OCI-M2 (cell line): ENCODE data around the gene ABCB1.

Experiments used
- DNase-seq: peaks from one replicate; lab custom pipeline; 2025; ENCODE audit not compliant: unreplicated experiment; lab: John Stamatoyannopoulos, UW

The ABCB1 gene

GRCh38 chr7:87600130-87601124, at the start of gene ABCB1:
TSS of gene ABCB1 (minus strand) at chr7:87600884. CDS start at chr7:87600184, 700 bp downstream.
- DNase-seq = no peak

GRCh38 chr7:87648316-87648715, 47.6 kb upstream of the ABCB1 start:
- no peak for DNase-seq

GRCh38 chr7:87645446-87645845, 44.8 kb upstream of the ABCB1 start:
- DNase-seq = no peak

GRCh38 chr7:87635921-87636320, 35.2 kb upstream of the ABCB1 start:
- DNase-seq = no peak

- DNase-seq = no peak
Observed at GRCh38 chr7:87628780-87629569, 28.3 kb upstream of the ABCB1 start.

- DNase-seq = no peak
Observed at GRCh38 chr7:87627634-87627994, 26.9 kb upstream of the ABCB1 start.

- DNase-seq = no peak
Observed at GRCh38 chr7:87625101-87625500, 24.4 kb upstream of the ABCB1 start.

- no peak for DNase-seq
Observed at GRCh38 chr7:87624628-87625027, 23.9 kb upstream of the ABCB1 start.

GRCh38 chr7:87615197-87615596, 14.5 kb upstream of the ABCB1 start:
- no peak for DNase-seq

- DNase-seq = no peak
Observed at GRCh38 chr7:87609916-87610315, 9.2 kb upstream of the ABCB1 start.

GRCh38 chr7:87608431-87608830, 7.7 kb upstream of the ABCB1 start:
- no peak for DNase-seq

- no peak for DNase-seq
Observed at GRCh38 chr7:87604264-87604663, 3.6 kb upstream of the ABCB1 start.

- no peak for DNase-seq
Observed at GRCh38 chr7:87599336-87599735, 1.3 kb downstream of the ABCB1 start.

GRCh38 chr7:87598234-87599009, 2.3 kb downstream of the ABCB1 start:
- DNase-seq = no peak

- DNase-seq = no peak
Observed at GRCh38 chr7:87596696-87597095, 4.0 kb downstream of the ABCB1 start.

- no peak for DNase-seq
Observed at GRCh38 chr7:87596136-87596535, 4.5 kb downstream of the ABCB1 start.

GRCh38 chr7:87592300-87592699, 8.4 kb downstream of the ABCB1 start:
- DNase-seq = no peak

- DNase-seq = no peak
Observed at GRCh38 chr7:87591211-87591610, 9.5 kb downstream of the ABCB1 start.

GRCh38 chr7:87590578-87590977, 10.1 kb downstream of the ABCB1 start:
- DNase-seq = no peak

GRCh38 chr7:87589631-87590030, 11.1 kb downstream of the ABCB1 start:
- no peak for DNase-seq

- no peak for DNase-seq
Observed at GRCh38 chr7:87581723-87582122, 19.0 kb downstream of the ABCB1 start.
